GM23338 (cell line): ENCODE measurements around the gene FBRSL1. TPM values are rescaled to one million over a fixed set of nuclear protein-coding genes. Genes with fewer than 3 reads are reported as not detected.

Source experiments
- ATAC-seq: fragments of 200-7000 bp; cut with Tn5 transposase; 3 replicates; pipeline ENCODE4 v1.9.1; 2020
- DNase-seq: peaks from one replicate; pipeline ENCODE4 v3.0.0-alpha.2; 2015; ENCODE audit warnings: low spot score
- H2AFZ ChIP-seq: fragments of 200-600 bp; sonication (generic); 2 replicates; pipeline ENCODE4 v1.8.0; 2016; ENCODE audit warnings: antibody characterized with exemption, mild to moderate bottlenecking, moderate library complexity
- H3F3A ChIP-seq: fragments of 200-600 bp; sonication (generic); replicated peaks from 2 replicates; pipeline ENCODE4 v1.8.0; 2017; ENCODE audit warnings: antibody characterized with exemption, mixed run types, low read depth
- H3K27ac ChIP-seq: fragments of 200-600 bp; sonication (generic); 2 replicates; pipeline ENCODE4 v1.6.1; 2016; ENCODE audit warnings: low read depth
- H3K27me3 ChIP-seq: fragments of 200-600 bp; sonication (generic); 2 replicates; pipeline ENCODE4 v1.8.0; 2016; ENCODE audit warnings: mild to moderate bottlenecking, mixed run types, moderate library complexity; ENCODE audit not compliant: insufficient read depth
- H3K36me3 ChIP-seq: fragments of 200-600 bp; sonication (generic); 2 replicates; pipeline ENCODE4 v1.8.0; 2016; ENCODE audit warnings: mild to moderate bottlenecking; ENCODE audit not compliant: insufficient read depth
- H3K4me1 ChIP-seq: fragments of 200-600 bp; sonication (generic); 2 replicates; pipeline ENCODE4 v1.8.0; 2016; ENCODE audit warnings: mild to moderate bottlenecking, moderate library complexity; ENCODE audit not compliant: insufficient read depth
- H3K4me2 ChIP-seq: fragments of 200-600 bp; sonication (generic); 2 replicates; pipeline ENCODE4 v1.7.1; 2017; ENCODE audit warnings: mixed run types
- H3K4me3 ChIP-seq: fragments of 200-600 bp; sonication (generic); 2 replicates; pipeline ENCODE4 v1.6.1; 2016; ENCODE audit warnings: mixed run types
- H3K79me2 ChIP-seq: fragments of 200-600 bp; sonication (generic); replicated peaks from 2 replicates; pipeline ENCODE4 v1.8.0; 2017; ENCODE audit warnings: mild to moderate bottlenecking; ENCODE audit not compliant: insufficient read depth
- H3K9me2 ChIP-seq: fragments of 200-600 bp; sonication (generic); 2 replicates; pipeline ENCODE4 v1.8.0; 2017; ENCODE audit not compliant: insufficient read depth
- H4K20me1 ChIP-seq: fragments of 200-600 bp; sonication (generic); replicated peaks from 2 replicates; pipeline ENCODE4 v1.8.0; 2017; ENCODE audit warnings: mild to moderate bottlenecking; ENCODE audit not compliant: insufficient read depth
- H3K27ac Mint-ChIP-seq: 2 replicates; pipeline ENCODE4 v1.8.0; 2020; ENCODE audit warnings: inconsistent platforms, mild to moderate bottlenecking, moderate library complexity, mixed read lengths
- H3K27me3 Mint-ChIP-seq: 3 replicates; pipeline ENCODE4 v1.8.0; 2022; ENCODE audit warnings: low read depth, mild to moderate bottlenecking, moderate library complexity, mixed read lengths, inconsistent platforms; ENCODE audit not compliant: insufficient read depth, poor library complexity
- H3K36me3 Mint-ChIP-seq: 3 replicates; pipeline ENCODE4 v1.8.0; 2021; ENCODE audit warnings: low read depth, mild to moderate bottlenecking, inconsistent platforms, moderate library complexity, mixed read lengths
- H3K4me1 Mint-ChIP-seq: 3 replicates; pipeline ENCODE4 v1.8.0; 2020; ENCODE audit warnings: mild to moderate bottlenecking, inconsistent platforms, mixed read lengths
- H3K4me3 Mint-ChIP-seq: 3 replicates; pipeline ENCODE4 v1.8.0; 2021; ENCODE audit warnings: moderate library complexity, mild to moderate bottlenecking, inconsistent platforms, mixed read lengths
- H3K9me3 Mint-ChIP-seq: 3 replicates; pipeline ENCODE4 v1.8.0; 2020; ENCODE audit warnings: moderate library complexity, mild to moderate bottlenecking, inconsistent platforms, mixed read lengths
- ETS1 ChIP-seq: IDR thresholded peaks from 2 replicates; pipeline ENCODE4 v1.6.1; 2016; ENCODE audit warnings: antibody characterized with exemption
- EZH2 ChIP-seq: fragments of 200-600 bp; sonication (generic); IDR thresholded peaks from one replicate; pipeline ENCODE4 v1.8.0; 2017; ENCODE audit warnings: antibody characterized with exemption, mild to moderate bottlenecking, low read depth; ENCODE audit not compliant: unreplicated experiment
- EZH2phosphoT487 ChIP-seq: fragments of 200-600 bp; sonication (generic); IDR thresholded peaks from one replicate; pipeline ENCODE4 v1.8.1; 2018; ENCODE audit warnings: antibody characterized with exemption; ENCODE audit not compliant: unreplicated experiment
- NANOG ChIP-seq: IDR thresholded peaks from 2 replicates; pipeline ENCODE4 v1.6.1; 2016; ENCODE audit warnings: antibody characterized with exemption, borderline replicate concordance
- REST ChIP-seq: IDR thresholded peaks from one replicate; pipeline ENCODE4 v1.6.1; 2018; ENCODE audit warnings: antibody characterized with exemption; ENCODE audit not compliant: unreplicated experiment
- STAT1 ChIP-seq: IDR thresholded peaks from one replicate; pipeline ENCODE4 v1.6.1; 2016; ENCODE audit warnings: antibody characterized with exemption; ENCODE audit not compliant: unreplicated experiment
- ZNF114 ChIP-seq: fragments of 250-450 bp; sonication (Bioruptor Pico); IDR thresholded peaks from 2 replicates; pipeline ENCODE4 v1.5.0; 2020; ENCODE audit warnings: mild to moderate bottlenecking, moderate library complexity
- ZNF331 ChIP-seq: fragments of 250-450 bp; sonication (Bioruptor Pico); IDR thresholded peaks from 2 replicates; pipeline ENCODE4 v1.5.0; 2020; ENCODE audit warnings: low read depth, mild to moderate bottlenecking, moderate library complexity
- polyA plus RNA-seq: library from polyadenylated mRNA; unstranded; fragments of >200 nt; fragmentation: Nextera tagmentation; extraction: Ambion mirVana; gene quantifications from 2 replicates; pipeline ENCODE4 v1.2.1, GENCODE V29; 2016
- total RNA-seq: library from RNA; depleted of rRNA; stranded (reverse); fragments of >200 nt; shearing (Covaris generic); gene quantifications from 2 replicates; pipeline ENCODE4 v1.2.3, GENCODE V29; 2014

The FBRSL1 gene
- total and polyA plus RNA-seq, 2 experiments from 2014 or later: 37.8 to 89.8 TPM

DNA sequence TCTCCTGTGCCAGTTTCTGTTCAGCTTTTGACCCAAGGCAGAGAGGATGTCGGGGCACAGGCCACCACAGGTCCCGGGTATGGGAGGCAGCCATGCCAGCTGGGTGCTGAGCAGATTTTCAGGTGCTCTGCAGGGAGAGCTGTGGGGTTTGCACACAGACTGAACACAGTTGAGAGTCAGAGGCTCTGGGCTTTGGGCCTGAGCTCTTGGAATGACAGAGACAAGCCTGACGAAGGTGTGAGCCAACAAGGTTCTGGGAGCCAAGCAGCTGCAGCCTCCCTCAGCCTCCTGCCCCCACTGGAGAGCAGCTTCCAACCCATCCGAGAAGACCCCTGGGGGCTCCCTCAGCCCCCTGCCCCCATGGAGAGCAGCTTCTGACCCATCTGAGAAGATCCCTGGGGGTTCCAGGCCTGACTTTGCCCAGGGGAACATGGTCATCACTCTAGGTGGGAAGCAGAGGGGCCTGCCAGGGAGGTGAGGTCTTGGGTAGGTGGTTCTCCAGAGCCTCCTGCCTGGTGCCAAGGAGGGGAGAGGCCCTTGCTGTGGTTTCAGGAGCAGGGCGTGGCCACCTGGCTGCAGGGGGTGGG is 13.8 kb downstream of the FBRSL1 start:
- no peaks in the 10 kb centered on the region for H3K36me3 ChIP-seq
- no peak overlapping the region for H3K4me2 ChIP-seq
- no peak overlapping the region for H3K4me3 Mint-ChIP-seq
- H3K27ac Mint-ChIP-seq: no peak overlapping the region
- no peaks in the 10 kb centered on the region for H3K9me2 ChIP-seq
- H2AFZ ChIP-seq: no peak overlapping the region
- no peak overlapping the region for H3K4me3 ChIP-seq
- H4K20me1 ChIP-seq: peaks cover 36% of the 10 kb centered on the region
- no peaks in the 10 kb centered on the region for H3F3A ChIP-seq
- no peak overlapping the region for H3K27ac ChIP-seq
- no peak for ATAC-seq
- no peaks in the 10 kb centered on the region; the same call in 2 of the 3 replicates for H3K36me3 Mint-ChIP-seq
- H3K27me3 Mint-ChIP-seq: peaks cover 16% of the 10 kb centered on the region
- peaks cover 30% of the 10 kb centered on the region for H3K4me1 Mint-ChIP-seq
- no peak for TF ChIP-seq ETS1
- no peak for TF ChIP-seq STAT1
- no peak for TF ChIP-seq REST
- no peak for TF ChIP-seq EZH2
- H3K27me3 ChIP-seq: no peaks in the 10 kb centered on the region
- peaks cover 21% of the 10 kb centered on the region for H3K4me1 ChIP-seq
- peaks cover 71% of the 10 kb centered on the region for H3K79me2 ChIP-seq
- no peaks in the 10 kb centered on the region for H3K9me3 Mint-ChIP-seq
- no peak for DNase-seq

DNA sequence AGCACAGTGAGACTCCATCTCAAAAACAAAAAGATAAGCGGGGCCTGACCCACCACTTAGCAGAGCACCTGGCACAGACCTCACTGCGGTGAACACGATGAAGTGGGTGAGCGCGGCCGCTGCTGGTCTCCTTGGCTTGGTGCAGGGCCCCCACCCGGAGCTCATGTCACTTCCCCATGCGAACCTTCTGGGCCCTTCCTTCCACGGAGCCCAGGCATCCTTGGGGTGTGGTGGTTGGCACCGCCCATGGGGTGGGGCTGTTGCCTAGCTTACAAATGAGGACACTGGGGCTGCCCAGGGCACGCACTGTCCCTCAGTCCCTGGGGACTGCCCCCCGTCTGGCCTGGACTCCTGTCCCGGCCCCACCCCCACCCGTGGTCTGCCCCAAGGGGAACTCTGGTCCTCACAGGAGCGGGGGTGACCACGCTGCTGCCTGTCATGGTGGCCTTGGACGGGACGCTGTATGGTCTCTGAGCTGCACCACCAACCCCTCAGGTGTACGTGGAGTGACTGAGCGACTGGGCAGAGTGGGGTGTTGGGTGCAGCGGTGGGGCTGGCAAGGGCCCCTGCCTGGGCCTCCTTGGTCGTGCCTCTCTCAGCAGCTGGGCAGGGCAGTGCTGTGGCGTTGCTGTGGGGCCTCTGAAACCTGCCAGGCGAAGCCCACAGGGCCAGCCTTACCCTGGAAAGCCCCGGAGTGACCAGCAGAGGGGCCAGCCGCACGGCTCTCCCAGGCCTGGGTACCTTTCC is 15.3 kb downstream of the FBRSL1 start:
- ATAC-seq (no peak), DNase-seq (no peak)
- Histone ChIP-seq H3F3A (no peaks in the 10 kb centered on the region), H3K4me3 (no peak overlapping the region), H4K20me1 (peaks cover 36% of the 10 kb centered on the region), H3K4me2 (no peak overlapping the region), H3K9me2 (no peaks in the 10 kb centered on the region), H3K36me3 (no peaks in the 10 kb centered on the region), H3K27me3 (no peaks in the 10 kb centered on the region), H3K4me1 (peaks cover 21% of the 10 kb centered on the region), H3K27ac (no peak overlapping the region), H3K79me2 (peaks cover 55% of the 10 kb centered on the region), H2AFZ (no peak overlapping the region)
- no peaks in the 10 kb centered on the region; the same call in 2 of the 3 replicates for H3K36me3 Mint-ChIP-seq
- no peak overlapping the region for H3K4me3 Mint-ChIP-seq
- no peak overlapping the region for H3K27ac Mint-ChIP-seq
- peaks cover 18% of the 10 kb centered on the region for H3K27me3 Mint-ChIP-seq
- H3K4me1 Mint-ChIP-seq: peaks cover 30% of the 10 kb centered on the region
- H3K9me3 Mint-ChIP-seq: no peaks in the 10 kb centered on the region
- TF ChIP-seq ZNF331 (CRISPR knock-in tag) (no peak), ETS1 (no peak), NANOG (no peak), REST (no peak), ZNF114 (CRISPR knock-in tag) (no peak), EZH2phosphoT487 (no peak)
